ENCODE measurements around the gene ARHGEF10L.

DNA sequence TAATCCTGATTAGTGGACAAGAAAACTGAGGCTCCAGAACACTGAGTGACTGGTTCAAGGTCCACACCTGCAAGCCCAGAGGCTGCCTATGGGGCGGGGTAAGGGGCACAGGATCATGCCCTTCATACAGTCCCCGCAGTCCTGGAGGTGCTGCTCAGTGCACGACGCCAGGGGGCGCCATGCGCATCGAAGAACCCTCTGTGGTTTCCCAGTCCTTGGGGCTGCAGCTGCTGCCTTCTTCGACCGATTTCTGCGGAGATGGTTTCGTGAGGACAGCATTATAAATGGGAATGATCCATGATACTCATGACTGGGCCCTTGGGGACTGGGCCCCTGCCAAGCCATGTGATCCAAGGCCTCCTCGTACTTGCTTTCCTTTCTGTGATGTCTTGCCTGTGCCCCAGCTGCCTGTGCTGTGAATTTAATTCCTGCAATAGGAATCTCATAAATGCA, 37.1 kb upstream of the ARHGEF10L start:
- TF ChIP-seq CTCF (conservative IDR thresholded peaks at IDR 0.05) (peak; percentile 81), EZH2 (IDR thresholded peaks at IDR 0.05; ENCODE audit: low read depth) (no peak)
